ENCODE data around the gene RTN3.

Gene RTN3

GRCh38 chr11:63802637-63803414 lies 121.5 kb downstream of the RTN3 start:
- DNase-seq (ENCODE audit: extremely low read depth, insufficient read length): no peak
- H3K27me3 ChIP-seq (replicated peaks; ENCODE audit: control insufficient read depth, insufficient read depth, low read length): no peaks in the 10 kb centered on the region
- H3K4me3 ChIP-seq (replicated peaks; ENCODE audit: low read depth, low read length): no peak overlapping the region
- TF ChIP-seq CTCF (IDR thresholded peaks at IDR 0.05; ENCODE audit: insufficient read depth, low read length, poor library complexity, severe bottlenecking): no peak
- H3K36me3 ChIP-seq (ENCODE audit: control insufficient read depth, insufficient read depth, low read length): no peaks in the 10 kb centered on the region

GRCh38 chr11:63804259-63804658 lies 123.0 kb downstream of the RTN3 start:
- Histone ChIP-seq H3K27me3 (replicated peaks; ENCODE audit: control insufficient read depth, insufficient read depth, low read length) (no peaks in the 10 kb centered on the region), H3K36me3 (ENCODE audit: control insufficient read depth, insufficient read depth, low read length) (no peaks in the 10 kb centered on the region), H3K4me3 (replicated peaks; ENCODE audit: low read depth, low read length) (no peak overlapping the region)
- DNase-seq (ENCODE audit: extremely low read depth, insufficient read length): no peak
- no peak for TF ChIP-seq CTCF (IDR thresholded peaks at IDR 0.05; ENCODE audit: insufficient read depth, low read length, poor library complexity, severe bottlenecking)

- TF ChIP-seq CTCF (IDR thresholded peaks at IDR 0.05; ENCODE audit: insufficient read depth, low read length, poor library complexity, severe bottlenecking): no peak
- H3K36me3 ChIP-seq (ENCODE audit: control insufficient read depth, insufficient read depth, low read length): no peaks in the 10 kb centered on the region
- H3K27me3 ChIP-seq (replicated peaks; ENCODE audit: control insufficient read depth, insufficient read depth, low read length): no peaks in the 10 kb centered on the region
- DNase-seq (ENCODE audit: extremely low read depth, insufficient read length): no peak
- no peak overlapping the region for H3K4me3 ChIP-seq (replicated peaks; ENCODE audit: low read depth, low read length)
Observed at GRCh38 chr11:63805844-63806415, 124.6 kb downstream of the RTN3 start.

All from GM06990 (cell line).